ENCODE measurements around the gene NTM.

GRCh38 chr11:132131961-132132360 lies 761.5 kb downstream of the NTM start:
- TF ChIP-seq, protein P1, sequence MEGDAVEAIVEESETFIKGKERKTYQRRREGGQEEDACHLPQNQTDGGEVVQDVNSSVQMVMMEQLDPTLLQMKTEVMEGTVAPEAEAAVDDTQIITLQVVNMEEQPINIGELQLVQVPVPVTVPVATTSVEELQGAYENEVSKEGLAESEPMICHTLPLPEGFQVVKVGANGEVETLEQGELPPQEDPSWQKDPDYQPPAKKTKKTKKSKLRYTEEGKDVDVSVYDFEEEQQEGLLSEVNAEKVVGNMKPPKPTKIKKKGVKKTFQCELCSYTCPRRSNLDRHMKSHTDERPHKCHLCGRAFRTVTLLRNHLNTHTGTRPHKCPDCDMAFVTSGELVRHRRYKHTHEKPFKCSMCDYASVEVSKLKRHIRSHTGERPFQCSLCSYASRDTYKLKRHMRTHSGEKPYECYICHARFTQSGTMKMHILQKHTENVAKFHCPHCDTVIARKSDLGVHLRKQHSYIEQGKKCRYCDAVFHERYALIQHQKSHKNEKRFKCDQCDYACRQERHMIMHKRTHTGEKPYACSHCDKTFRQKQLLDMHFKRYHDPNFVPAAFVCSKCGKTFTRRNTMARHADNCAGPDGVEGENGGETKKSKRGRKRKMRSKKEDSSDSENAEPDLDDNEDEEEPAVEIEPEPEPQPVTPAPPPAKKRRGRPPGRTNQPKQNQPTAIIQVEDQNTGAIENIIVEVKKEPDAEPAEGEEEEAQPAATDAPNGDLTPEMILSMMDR (tag by site-specific recombination; IDR thresholded peaks at IDR 0.05): no peak
- TF ChIP-seq ZNF623 (tag by site-specific recombination; IDR thresholded peaks at IDR 0.05) (no peak), ZNF239 (tag by site-specific recombination; IDR thresholded peaks at IDR 0.05) (no peak), ZNF221 (tag by site-specific recombination; IDR thresholded peaks at IDR 0.05; ENCODE audit: borderline replicate concordance) (no peak)

All from HEK293 (cell line).